Measurements from ENCODE around the gene WDR7. TPM values are rescaled to one million over a fixed set of nuclear protein-coding genes. Genes with fewer than 3 reads are reported as not detected.

The WDR7 gene
- total RNA-seq, 1 donor from 2014 or later, result 16.9 TPM

GRCh38 chr18:57018845-57019244 lies 367.7 kb downstream of the WDR7 start:
- no peak for TF ChIP-seq CTCF (conservative IDR thresholded peaks at IDR 0.05)
- no peak overlapping the region for H3K4me3 Mint-ChIP-seq
- DNase-seq (ENCODE audit: extremely low spot score, unreplicated experiment), result no peak
- no peaks in the 10 kb centered on the region for H3K4me1 Mint-ChIP-seq (ENCODE audit: unreplicated experiment)
- no peaks in the 10 kb centered on the region for H3K36me3 Mint-ChIP-seq
- peaks cover 4% of the 10 kb centered on the region for H3K27me3 Mint-ChIP-seq
- H3K27ac Mint-ChIP-seq, result no peak overlapping the region
- H3K9me3 Mint-ChIP-seq, result no peaks in the 10 kb centered on the region

DNA sequence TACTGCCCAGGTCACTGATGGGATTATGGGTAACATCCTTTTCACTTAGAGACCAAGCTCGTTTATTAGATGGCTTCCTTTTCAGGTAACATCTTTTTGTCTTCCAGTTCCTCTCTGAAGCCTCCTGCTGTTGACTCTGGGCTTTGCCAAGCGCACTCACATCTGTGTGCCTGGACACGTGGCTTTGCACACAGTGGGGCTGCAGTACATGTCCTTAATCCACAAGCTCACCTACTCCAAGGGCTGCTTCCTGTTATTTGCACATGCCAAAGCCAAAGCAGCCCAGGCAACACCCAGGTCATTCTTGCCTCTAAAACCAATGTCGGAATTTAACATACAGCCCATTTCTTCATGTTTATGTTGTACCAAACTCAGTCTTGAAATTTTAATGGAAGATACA lies 371.6 kb downstream of the WDR7 start:
- H3K4me1 Mint-ChIP-seq (ENCODE audit: unreplicated experiment), result no peaks in the 10 kb centered on the region
- TF ChIP-seq CTCF (conservative IDR thresholded peaks at IDR 0.05), result no peak
- H3K9me3 Mint-ChIP-seq, result no peaks in the 10 kb centered on the region

GRCh38 chr18:57023275-57023882 lies 372.2 kb downstream of the WDR7 start:
- no peak for TF ChIP-seq CTCF (conservative IDR thresholded peaks at IDR 0.05)
- H3K27ac Mint-ChIP-seq, result no peak overlapping the region
- H3K9me3 Mint-ChIP-seq, result no peaks in the 10 kb centered on the region
- no peaks in the 10 kb centered on the region for H3K36me3 Mint-ChIP-seq
- no peaks in the 10 kb centered on the region for H3K4me1 Mint-ChIP-seq (ENCODE audit: unreplicated experiment)
- no peak overlapping the region for H3K4me3 Mint-ChIP-seq
- no peak for DNase-seq (ENCODE audit: extremely low spot score, unreplicated experiment)
- H3K27me3 Mint-ChIP-seq, result no peaks in the 10 kb centered on the region

More for the DNA sequence above, 371.6 kb downstream of the WDR7 start:
- no peak for DNase-seq (ENCODE audit: extremely low spot score, unreplicated experiment)
- Mint-ChIP-seq H3K4me3 (no peak overlapping the region), H3K27ac (no peak overlapping the region), H3K27me3 (no peaks in the 10 kb centered on the region), H3K36me3 (no peaks in the 10 kb centered on the region)

DNA sequence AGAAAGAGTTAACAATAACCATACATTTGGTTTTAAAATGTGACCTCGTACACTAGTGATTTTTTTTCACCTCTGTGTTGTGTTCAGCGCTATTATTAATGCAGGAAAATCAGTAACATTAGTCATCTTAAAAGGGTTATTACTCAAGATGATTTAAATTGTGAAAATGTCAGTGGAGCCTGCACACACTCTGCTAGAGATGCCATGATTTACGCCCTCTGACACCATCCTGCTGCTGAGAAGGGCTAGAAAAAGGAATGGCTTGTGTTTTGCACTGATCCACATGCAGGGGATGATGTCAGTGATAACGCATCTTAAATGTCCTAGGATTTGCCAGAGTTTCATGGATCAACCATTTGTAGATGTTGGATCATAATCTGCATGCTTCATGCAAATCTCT lies 374.4 kb downstream of the WDR7 start:
- Mint-ChIP-seq H3K9me3 (no peaks in the 10 kb centered on the region), H3K27ac (no peak overlapping the region), H3K27me3 (no peaks in the 10 kb centered on the region), H3K4me1 (ENCODE audit: unreplicated experiment) (no peaks in the 10 kb centered on the region), H3K36me3 (no peaks in the 10 kb centered on the region), H3K4me3 (no peak overlapping the region)
- TF ChIP-seq CTCF (conservative IDR thresholded peaks at IDR 0.05), result no peak
- DNase-seq (ENCODE audit: extremely low spot score, unreplicated experiment), result no peak

GRCh38 chr18:57026316-57026715 lies 375.2 kb downstream of the WDR7 start:
- H3K27ac Mint-ChIP-seq, result no peak overlapping the region
- H3K4me3 Mint-ChIP-seq, result no peak overlapping the region
- H3K27me3 Mint-ChIP-seq, result no peaks in the 10 kb centered on the region
- no peaks in the 10 kb centered on the region for H3K9me3 Mint-ChIP-seq
- no peaks in the 10 kb centered on the region for H3K36me3 Mint-ChIP-seq
- DNase-seq (ENCODE audit: extremely low spot score, unreplicated experiment), result no peak
- no peaks in the 10 kb centered on the region for H3K4me1 Mint-ChIP-seq (ENCODE audit: unreplicated experiment)
- TF ChIP-seq CTCF (conservative IDR thresholded peaks at IDR 0.05), result no peak
